ACHN (cell line): Measurements from ENCODE around the gene FAM193A.
"Not testable (repeated sequence)": the region's sequence is repeated elsewhere in the genome, so short reads cannot be mapped to it uniquely, and the experiment has no call there.

Source experiments
- DNase-seq: peaks from one replicate; pipeline ENCODE4 v3.0.0-alpha.2; 2015
- in situ Hi-C: cut with HindIII; loops from 2 replicates; pipeline ENCODE4 v1.10.0; 2017; ENCODE audit warnings: low sequenced_read_pairs, low pct_ligation_motif_present, low pct_unique_long_range_greater_than_20kb

FAM193A gene

GRCh38 chr4:2560167-2560566, 23.7 kb downstream of the FAM193A start:
- no peak for DNase-seq
- in situ Hi-C loops, result no loop called here

GRCh38 chr4:2565533-2565932, 29.1 kb downstream of the FAM193A start:
- DNase-seq, result no peak
- in situ Hi-C loops, result no loop called here

GRCh38 chr4:2570036-2570435, 33.6 kb downstream of the FAM193A start:
- DNase-seq, result no peak
- in situ Hi-C loops, result no loop called here

GRCh38 chr4:2570551-2571222, 34.2 kb downstream of the FAM193A start:
- DNase-seq, result no peak
- in situ Hi-C loops, result no loop called here

- no peak for DNase-seq
- in situ Hi-C loops, result no loop called here
Observed at GRCh38 chr4:2572076-2572475, 35.6 kb downstream of the FAM193A start.

GRCh38 chr4:2572866-2573265, 36.4 kb downstream of the FAM193A start:
- in situ Hi-C loops, result no loop called here

GRCh38 chr4:2574009-2574408, 37.6 kb downstream of the FAM193A start:
- DNase-seq, result no peak
- in situ Hi-C loops, result no loop called here

More at GRCh38 chr4:2572866-2573265, 36.4 kb downstream of the FAM193A start:
- no peak for DNase-seq

GRCh38 chr4:2574863-2575262, 38.4 kb downstream of the FAM193A start:
- no peak for DNase-seq
- in situ Hi-C loops, result no loop called here

GRCh38 chr4:2576290-2576689, 39.8 kb downstream of the FAM193A start:
- no peak for DNase-seq
- in situ Hi-C loops, result no loop called here

GRCh38 chr4:2578106-2578505, 41.7 kb downstream of the FAM193A start:
- DNase-seq, result no peak
- in situ Hi-C loops, result no loop called here

GRCh38 chr4:2579910-2580309, 43.5 kb downstream of the FAM193A start:
- in situ Hi-C loops, result no loop called here
- no peak for DNase-seq

GRCh38 chr4:2583092-2583491, 46.6 kb downstream of the FAM193A start:
- DNase-seq, result no peak
- in situ Hi-C loops, result no loop called here

GRCh38 chr4:2583517-2583916, 47.1 kb downstream of the FAM193A start:
- no peak for DNase-seq
- in situ Hi-C loops, result no loop called here

- DNase-seq, result no peak
- in situ Hi-C loops, result no loop called here
Observed at GRCh38 chr4:2586502-2586901, 50.1 kb downstream of the FAM193A start.

GRCh38 chr4:2587213-2587823, 50.9 kb downstream of the FAM193A start:
- in situ Hi-C loops, result no loop called here

GRCh38 chr4:2588259-2588658, 51.8 kb downstream of the FAM193A start:
- in situ Hi-C loops, result no loop called here
- DNase-seq, result no peak

More at GRCh38 chr4:2587213-2587823, 50.9 kb downstream of the FAM193A start:
- no peak for DNase-seq

GRCh38 chr4:2591189-2591588, 54.7 kb downstream of the FAM193A start:
- in situ Hi-C loops, result no loop called here
- DNase-seq, result no peak

- in situ Hi-C loops, DNase-seq: not testable (repeated sequence)
Observed at GRCh38 chr4:2592014-2592413, 55.6 kb downstream of the FAM193A start.

GRCh38 chr4:2592572-2592971, 56.1 kb downstream of the FAM193A start:
- no peak for DNase-seq
- in situ Hi-C loops, result no loop called here

GRCh38 chr4:2593003-2593402, 56.6 kb downstream of the FAM193A start:
- in situ Hi-C loops, result no loop called here
- no peak for DNase-seq
